Measurements from ENCODE around the gene THADA.

The THADA gene

GRCh38 chr2:43317680-43318079, 278.2 kb downstream of the THADA start:
- TF ChIP-seq CTCF (IDR thresholded peaks at IDR 0.05; ENCODE audit: insufficient read depth, low read depth, low read length, missing control alignments) = no peak
- H3K4me3 ChIP-seq (ENCODE audit: low read depth, low read length) = no peak overlapping the region
- DNase-seq (ENCODE audit: low read depth) = no peak

DNA sequence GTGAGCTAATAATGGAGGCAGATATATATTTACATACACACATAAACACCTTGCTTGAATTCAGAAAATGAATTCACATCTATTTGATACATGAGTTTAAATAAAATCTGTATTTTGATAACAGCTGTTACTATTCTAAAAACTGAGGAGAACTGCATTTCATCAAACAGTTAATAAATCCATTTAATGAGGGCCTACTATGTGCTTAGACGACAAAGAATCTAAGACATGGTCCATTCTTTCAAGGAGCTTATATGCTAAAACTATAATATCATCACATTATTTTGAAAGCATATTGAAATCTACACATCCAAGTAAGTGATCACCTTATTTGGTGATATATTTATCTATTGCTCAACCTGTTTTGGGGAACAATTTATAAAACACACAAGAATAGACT, 278.6 kb downstream of the THADA start:
- no peak for TF ChIP-seq CTCF (IDR thresholded peaks at IDR 0.05; ENCODE audit: insufficient read depth, low read depth, low read length, missing control alignments)
- no peak overlapping the region for H3K4me3 ChIP-seq (ENCODE audit: low read depth, low read length)
- DNase-seq (ENCODE audit: low read depth) = no peak

DNA sequence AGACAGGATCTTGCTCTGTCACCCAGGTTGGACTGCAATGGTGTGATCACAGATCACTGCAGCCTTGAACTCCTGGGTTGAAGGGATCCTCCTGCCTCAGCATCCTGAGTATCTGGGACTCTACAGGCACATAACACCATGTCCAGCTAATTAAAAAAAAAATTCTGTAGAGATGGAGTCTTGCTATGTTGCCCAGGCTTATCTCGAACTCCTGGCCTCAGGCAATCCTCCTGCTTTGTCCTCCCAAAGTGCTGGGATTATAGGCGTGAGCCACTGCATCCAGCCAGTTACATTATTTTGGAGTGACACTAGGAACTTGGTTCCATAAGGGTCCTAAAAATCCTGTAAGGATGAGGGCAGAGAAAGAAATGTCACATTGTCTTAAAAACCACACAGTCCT, 280.4 kb downstream of the THADA start:
- DNase-seq (ENCODE audit: low read depth) = no peak
- no peak for TF ChIP-seq CTCF (IDR thresholded peaks at IDR 0.05; ENCODE audit: insufficient read depth, low read depth, low read length, missing control alignments)
- H3K4me3 ChIP-seq (ENCODE audit: low read depth, low read length) = no peak overlapping the region

DNA sequence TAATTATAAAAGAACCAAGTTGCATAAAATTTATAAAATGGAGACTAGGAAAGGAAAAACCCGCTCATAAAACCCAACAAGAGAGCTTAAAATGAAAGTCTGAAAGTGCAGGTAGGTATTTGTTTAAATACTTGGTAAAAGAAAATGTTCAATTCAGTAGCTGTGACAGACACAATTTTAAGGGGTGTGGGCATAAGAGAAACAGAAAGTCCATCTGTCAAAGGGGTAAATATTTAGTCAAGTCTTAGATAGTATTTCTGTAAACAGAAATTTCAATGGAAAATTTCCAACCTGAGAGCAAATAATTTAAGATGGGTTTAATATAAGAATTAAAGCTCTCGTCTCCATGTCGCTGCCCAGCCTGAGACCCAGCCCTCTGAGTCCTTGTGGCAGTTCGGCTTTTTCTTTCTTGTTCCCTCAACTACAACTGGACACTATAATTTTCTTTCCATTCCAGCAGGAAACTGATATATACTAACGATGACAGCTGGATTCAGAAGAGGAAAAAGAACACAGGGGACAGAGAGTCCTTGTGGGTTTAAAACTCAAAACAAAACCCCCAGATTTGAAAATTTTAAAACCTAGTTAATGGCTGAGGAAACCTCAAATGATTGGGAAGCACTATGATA, 281.4 kb downstream of the THADA start:
- TF ChIP-seq CTCF (IDR thresholded peaks at IDR 0.05; ENCODE audit: insufficient read depth, low read depth, low read length, missing control alignments) = no peak
- DNase-seq (ENCODE audit: low read depth) = no peak

GRCh38 chr2:43313642-43314017, 282.2 kb downstream of the THADA start:
- no peak for TF ChIP-seq CTCF (IDR thresholded peaks at IDR 0.05; ENCODE audit: insufficient read depth, low read depth, low read length, missing control alignments)
- H3K4me3 ChIP-seq (ENCODE audit: low read depth, low read length) = no peak overlapping the region
- DNase-seq (ENCODE audit: low read depth) = no peak

More for the DNA sequence above, 281.4 kb downstream of the THADA start:
- no peak overlapping the region for H3K4me3 ChIP-seq (ENCODE audit: low read depth, low read length)

GRCh38 chr2:43312755-43313641, 282.8 kb downstream of the THADA start:
- TF ChIP-seq CTCF (IDR thresholded peaks at IDR 0.05; ENCODE audit: insufficient read depth, low read depth, low read length, missing control alignments) = no peak
- H3K4me3 ChIP-seq (ENCODE audit: low read depth, low read length) = no peak overlapping the region
- DNase-seq (ENCODE audit: low read depth) = no peak

Measured in GM12865 (cell line).